Endothelial cell (in vitro differentiated cells): Measurements from ENCODE around the gene GATAD2B. TPM values are rescaled to one million over a fixed set of nuclear protein-coding genes. Genes with fewer than 3 reads are reported as not detected.
A peak's percentile ranks its signal among the peaks of the same experiment; 100 is the strongest.

ENCODE experiments used
- DNase-seq: peaks from one replicate; pipeline ENCODE4 v3.0.0; 2021; ENCODE audit warnings: low spot score
- H3K27ac Mint-ChIP-seq: one replicate; pipeline ENCODE4 v1.8.0; 2021; ENCODE audit warnings: mixed read lengths, inconsistent platforms; ENCODE audit not compliant: unreplicated experiment
- H3K27me3 Mint-ChIP-seq: one replicate; pipeline ENCODE4 v1.8.0; 2021; ENCODE audit warnings: mild to moderate bottlenecking, moderate library complexity, mixed read lengths, inconsistent platforms; ENCODE audit not compliant: unreplicated experiment
- H3K36me3 Mint-ChIP-seq: one replicate; pipeline ENCODE4 v1.8.0; 2021; ENCODE audit warnings: mild to moderate bottlenecking, low read depth, mixed read lengths, inconsistent platforms; ENCODE audit not compliant: unreplicated experiment
- H3K4me1 Mint-ChIP-seq: one replicate; pipeline ENCODE4 v1.8.0; 2021; ENCODE audit warnings: mild to moderate bottlenecking, mixed read lengths, inconsistent platforms; ENCODE audit not compliant: unreplicated experiment
- H3K4me3 Mint-ChIP-seq: one replicate; pipeline ENCODE4 v1.8.0; 2021; ENCODE audit warnings: mild to moderate bottlenecking, mixed read lengths, inconsistent platforms; ENCODE audit not compliant: unreplicated experiment
- H3K9me3 Mint-ChIP-seq: one replicate; pipeline ENCODE4 v1.8.0; 2021; ENCODE audit warnings: mixed read lengths, inconsistent platforms; ENCODE audit not compliant: unreplicated experiment
- total RNA-seq: library from RNA; stranded (reverse); fragmentation: NEBNext Ultra II Directional; extraction: Animal tissue kit (Norgen Biotek cat#: 25700); gene quantifications from one replicate; pipeline ENCODE4 v1.2.1, GENCODE V29; 2021; ENCODE audit not compliant: unreplicated experiment
- TF ChIP-seq, protein P1 (sequence below): fragments of 200-600 bp; sonication (generic); IDR thresholded peaks from one replicate; pipeline ENCODE4 v1.5.0; 2021; ENCODE audit warnings: antibody characterized with exemption; ENCODE audit not compliant: unreplicated experiment

The GATAD2B gene
- total RNA-seq, 1 donor from 2014 or later: 45.4 TPM

DNA sequence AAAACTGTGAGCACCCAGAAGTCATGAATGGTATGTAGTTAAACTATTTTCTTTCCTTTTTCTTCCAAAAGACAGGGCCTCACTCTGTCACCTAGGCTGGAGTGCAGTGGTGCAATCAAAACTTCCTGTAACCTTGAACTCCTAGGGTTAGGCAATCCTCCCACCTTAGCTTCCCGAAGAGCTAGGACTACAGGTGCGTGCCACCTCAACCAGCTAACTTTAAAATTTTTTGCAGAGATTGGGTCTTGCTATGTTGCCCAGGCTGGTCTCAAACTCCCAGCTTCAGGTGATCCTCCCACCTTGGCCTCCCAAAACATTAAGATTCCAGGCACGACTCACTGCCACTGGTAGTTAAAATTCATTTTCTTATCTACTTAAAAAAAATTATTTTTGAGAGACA, 62.5 kb downstream of the GATAD2B start:
- no peak for DNase-seq
- no peaks in the 10 kb centered on the region for H3K4me1 Mint-ChIP-seq
- no peak overlapping the region for H3K4me3 Mint-ChIP-seq
- no peaks in the 10 kb centered on the region for H3K9me3 Mint-ChIP-seq
- TF ChIP-seq, protein P1, sequence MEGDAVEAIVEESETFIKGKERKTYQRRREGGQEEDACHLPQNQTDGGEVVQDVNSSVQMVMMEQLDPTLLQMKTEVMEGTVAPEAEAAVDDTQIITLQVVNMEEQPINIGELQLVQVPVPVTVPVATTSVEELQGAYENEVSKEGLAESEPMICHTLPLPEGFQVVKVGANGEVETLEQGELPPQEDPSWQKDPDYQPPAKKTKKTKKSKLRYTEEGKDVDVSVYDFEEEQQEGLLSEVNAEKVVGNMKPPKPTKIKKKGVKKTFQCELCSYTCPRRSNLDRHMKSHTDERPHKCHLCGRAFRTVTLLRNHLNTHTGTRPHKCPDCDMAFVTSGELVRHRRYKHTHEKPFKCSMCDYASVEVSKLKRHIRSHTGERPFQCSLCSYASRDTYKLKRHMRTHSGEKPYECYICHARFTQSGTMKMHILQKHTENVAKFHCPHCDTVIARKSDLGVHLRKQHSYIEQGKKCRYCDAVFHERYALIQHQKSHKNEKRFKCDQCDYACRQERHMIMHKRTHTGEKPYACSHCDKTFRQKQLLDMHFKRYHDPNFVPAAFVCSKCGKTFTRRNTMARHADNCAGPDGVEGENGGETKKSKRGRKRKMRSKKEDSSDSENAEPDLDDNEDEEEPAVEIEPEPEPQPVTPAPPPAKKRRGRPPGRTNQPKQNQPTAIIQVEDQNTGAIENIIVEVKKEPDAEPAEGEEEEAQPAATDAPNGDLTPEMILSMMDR: no peak
- no peak overlapping the region for H3K27ac Mint-ChIP-seq
- peaks cover 4% of the 10 kb centered on the region for H3K36me3 Mint-ChIP-seq
- H3K27me3 Mint-ChIP-seq: peaks cover 2% of the 10 kb centered on the region

DNA sequence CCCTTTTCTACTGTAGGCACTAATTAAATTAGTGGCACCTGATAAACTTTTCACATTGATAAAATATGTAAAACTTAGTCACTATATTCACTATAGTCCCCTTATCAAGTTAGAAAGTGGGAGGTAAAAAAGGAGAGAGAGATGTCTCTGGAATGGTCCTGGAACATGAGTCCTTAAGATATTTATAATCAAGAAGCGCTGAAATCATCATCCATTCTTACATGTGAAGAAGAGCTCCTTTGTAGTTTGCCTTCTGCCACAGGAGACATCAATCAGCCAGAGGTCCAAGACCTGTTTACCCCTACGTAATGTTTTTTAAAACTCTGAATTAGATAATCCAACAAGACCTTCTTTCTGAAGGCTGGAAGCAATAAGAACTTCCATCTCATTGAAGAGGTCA, 65.3 kb downstream of the GATAD2B start:
- peaks cover 4% of the 10 kb centered on the region for H3K36me3 Mint-ChIP-seq
- no peak overlapping the region for H3K27ac Mint-ChIP-seq
- no peaks in the 10 kb centered on the region for H3K4me1 Mint-ChIP-seq

DNA sequence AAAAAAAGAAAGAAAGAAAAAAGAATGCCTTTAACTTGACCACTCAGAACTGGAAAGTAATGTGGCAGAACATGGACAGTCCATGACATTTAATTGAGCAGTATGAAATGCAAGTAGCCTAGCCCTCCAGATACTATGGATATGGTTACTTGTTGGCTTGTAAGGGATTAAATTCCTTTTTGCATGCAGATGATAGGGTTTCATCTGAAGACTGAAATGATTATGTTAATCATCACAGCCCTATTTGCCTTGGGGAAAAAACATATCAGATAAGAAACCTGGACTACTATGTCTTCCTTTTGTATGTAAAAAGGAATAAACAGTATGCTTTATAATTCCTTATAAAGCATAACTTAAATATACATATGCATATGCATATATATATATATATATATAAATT, 66.0 kb downstream of the GATAD2B start:
- Mint-ChIP-seq H3K4me1 (no peaks in the 10 kb centered on the region), H3K36me3 (peaks cover 4% of the 10 kb centered on the region), H3K4me3 (no peak overlapping the region), H3K27ac (no peak overlapping the region), H3K27me3 (no peaks in the 10 kb centered on the region), H3K9me3 (no peaks in the 10 kb centered on the region)
- TF ChIP-seq, protein P1: no peak
- no peak for DNase-seq

More for the DNA sequence above, 65.3 kb downstream of the GATAD2B start:
- TF ChIP-seq, protein P1: no peak
- Mint-ChIP-seq H3K4me3 (no peak overlapping the region), H3K27me3 (peaks cover 2% of the 10 kb centered on the region), H3K9me3 (no peaks in the 10 kb centered on the region)
- no peak for DNase-seq

DNA sequence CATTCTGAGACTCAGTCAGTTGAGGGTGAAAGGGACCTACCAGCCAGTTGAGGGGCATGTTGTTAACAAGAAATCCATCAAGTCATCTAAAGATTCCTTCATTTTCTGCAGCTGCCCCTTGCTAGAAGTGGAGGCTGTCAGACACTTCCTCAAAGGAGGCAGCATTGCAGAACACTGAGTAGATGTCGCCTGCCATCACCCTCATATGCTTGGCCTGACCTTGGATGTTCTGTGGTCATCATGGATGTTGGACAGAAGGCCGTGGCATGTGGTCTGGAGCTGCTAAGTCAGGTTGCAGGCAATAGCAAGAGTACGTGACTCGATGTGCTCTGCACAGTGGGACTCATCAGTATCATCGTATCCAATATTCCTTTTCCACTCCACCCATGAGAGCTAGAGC, 70.6 kb downstream of the GATAD2B start:
- Mint-ChIP-seq H3K4me3 (peak overlapping the region; percentile 15), H3K27me3 (no peaks in the 10 kb centered on the region), H3K36me3 (peaks cover 8% of the 10 kb centered on the region), H3K4me1 (no peaks in the 10 kb centered on the region), H3K9me3 (no peaks in the 10 kb centered on the region), H3K27ac (peak overlapping the region; percentile 48)
- DNase-seq: no peak
- TF ChIP-seq, protein P1: no peak

DNA sequence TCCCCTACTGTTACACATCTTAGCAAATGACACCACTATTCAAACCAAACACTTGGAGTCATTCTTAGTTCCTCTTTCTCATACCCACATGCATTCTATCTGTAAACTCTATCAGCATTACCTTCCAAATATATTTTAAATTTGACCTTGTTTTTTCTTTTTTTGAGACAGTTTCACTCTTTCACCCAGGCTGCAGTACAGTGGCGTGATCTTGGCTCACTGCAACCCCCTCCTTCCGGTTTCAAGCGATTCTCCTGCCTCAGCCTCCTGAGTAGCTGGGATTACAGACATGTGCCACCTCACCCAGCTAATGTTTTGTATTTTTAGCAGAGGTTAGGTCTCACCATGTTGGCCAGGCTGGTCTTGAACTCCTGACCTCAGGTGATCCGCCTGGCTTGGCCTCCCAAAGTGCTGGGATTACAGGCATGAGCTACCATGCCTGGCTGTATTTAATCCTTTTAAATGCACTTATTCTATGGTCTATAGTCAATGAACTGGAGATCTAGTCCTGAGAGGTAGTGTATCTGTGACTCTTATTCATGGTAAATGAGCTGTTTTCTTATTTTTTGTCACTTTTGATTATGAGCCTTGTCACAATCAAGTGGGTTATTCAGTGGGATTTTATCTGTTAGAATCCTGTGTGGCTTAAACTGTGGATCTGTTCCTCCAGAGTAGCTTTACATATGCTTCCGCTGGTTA, 73.1 kb downstream of the GATAD2B start:
- H3K27ac Mint-ChIP-seq: no peak overlapping the region
- no peak for DNase-seq
- peaks cover 4% of the 10 kb centered on the region for H3K36me3 Mint-ChIP-seq
- H3K4me1 Mint-ChIP-seq: no peaks in the 10 kb centered on the region
- H3K27me3 Mint-ChIP-seq: no peaks in the 10 kb centered on the region
- H3K4me3 Mint-ChIP-seq: no peak overlapping the region
- TF ChIP-seq, protein P1: no peak
- no peaks in the 10 kb centered on the region for H3K9me3 Mint-ChIP-seq
